HL-60 (cell line): ENCODE results near the gene USP13.

ENCODE experiments used
- DNase-seq, 2 experiments: peaks; one replicate each; pipeline ENCODE4 v3.0.0-alpha.2; 2010 to 2020; ENCODE audit warnings: low read depth in 1 of 2, low spot score in 1 of 2
- H3K27ac ChIP-seq: fragments of 250-450 bp; sonication (Bioruptor Pico); replicated peaks from 2 replicates; pipeline ENCODE4 v1.5.1; 2020; ENCODE audit warnings: mild to moderate bottlenecking, moderate library complexity
- H3K27me3 ChIP-seq: fragments of 250-450 bp; sonication (Bioruptor Pico); 2 replicates; pipeline ENCODE4 v1.5.1; 2021; ENCODE audit warnings: mild to moderate bottlenecking, moderate library complexity; ENCODE audit not compliant: insufficient read depth, poor library complexity, severe bottlenecking
- H3K4me3 ChIP-seq: replicated peaks from 2 replicates; pipeline ENCODE4 v1.5.1; 2011; ENCODE audit warnings: mild to moderate bottlenecking, control low read depth, low read length; ENCODE audit not compliant: insufficient read depth
- CTCF ChIP-seq: IDR thresholded peaks from one replicate; pipeline ENCODE4 v1.5.1; 2011; ENCODE audit warnings: low read length, control low read depth, inconsistent platforms; ENCODE audit not compliant: insufficient read depth
- GABPA ChIP-seq: IDR thresholded peaks from 2 replicates; pipeline ENCODE4 v1.6.1; 2012; ENCODE audit warnings: low read depth
- POLR2AphosphoS5 ChIP-seq: IDR thresholded peaks from 2 replicates; pipeline ENCODE4 v1.6.1; 2012; ENCODE audit warnings: low read depth
- REST ChIP-seq: IDR thresholded peaks from 2 replicates; pipeline ENCODE4 v1.6.1; 2012; ENCODE audit warnings: low read depth; ENCODE audit not compliant: insufficient replicate concordance
- SPI1 ChIP-seq: IDR thresholded peaks from 2 replicates; pipeline ENCODE4 v1.6.1; 2012; ENCODE audit warnings: low read depth, mild to moderate bottlenecking, borderline replicate concordance

USP13 gene

GRCh38 chr3:179788996-179789395 is 136.2 kb downstream of the USP13 start:
- no peak for TF ChIP-seq CTCF
- no peak for TF ChIP-seq POLR2AphosphoS5
- no peak for TF ChIP-seq REST
- TF ChIP-seq GABPA: no peak
- TF ChIP-seq SPI1: no peak
- no peak for DNase-seq

GRCh38 chr3:179791793-179792192 is 139.0 kb downstream of the USP13 start:
- Histone ChIP-seq H3K4me3 (no peak overlapping the region), H3K27ac (no peak overlapping the region), H3K27me3 (no peaks in the 10 kb centered on the region)
- no peak for TF ChIP-seq REST
- no peak for TF ChIP-seq CTCF
- no peak for TF ChIP-seq SPI1
- no peak for DNase-seq

More at GRCh38 chr3:179788996-179789395, 136.2 kb downstream of the USP13 start:
- Histone ChIP-seq H3K27me3 (no peaks in the 10 kb centered on the region), H3K4me3 (no peak overlapping the region), H3K27ac (no peak overlapping the region)

GRCh38 chr3:179794355-179794754 is 141.5 kb downstream of the USP13 start:
- TF ChIP-seq REST (no peak), POLR2AphosphoS5 (no peak), GABPA (no peak), SPI1 (no peak), CTCF (no peak)

More at GRCh38 chr3:179794355-179794754, 141.5 kb downstream of the USP13 start:
- DNase-seq: no peak
- Histone ChIP-seq H3K27me3 (no peaks in the 10 kb centered on the region), H3K27ac (no peak overlapping the region), H3K4me3 (no peak overlapping the region)
